Subcutaneous adipose tissue (tissue), 4 donors: ENCODE data around the gene PTPN23. TPM values are rescaled to one million over a fixed set of nuclear protein-coding genes. Genes with fewer than 3 reads are reported as not detected.

Experiments
- CTCF ChIP-seq: fragments of 450-650 bp; IDR thresholded peaks from one replicate; pipeline ENCODE4 v1.5.1; 2016; ENCODE audit warnings: low read depth, mild to moderate bottlenecking, control low read depth, antibody characterized with exemption, moderate library complexity
- total RNA-seq, 4 donors: library from RNA; depleted of rRNA; stranded (reverse); fragments of >200 nt; gene quantifications; one replicate each; pipeline ENCODE4 v1.1.0, GENCODE V29; 2016

Gene PTPN23
- total RNA-seq, 4 donors from 2014 or later: 14.0 to 27.3 (median 19.9) TPM

DNA sequence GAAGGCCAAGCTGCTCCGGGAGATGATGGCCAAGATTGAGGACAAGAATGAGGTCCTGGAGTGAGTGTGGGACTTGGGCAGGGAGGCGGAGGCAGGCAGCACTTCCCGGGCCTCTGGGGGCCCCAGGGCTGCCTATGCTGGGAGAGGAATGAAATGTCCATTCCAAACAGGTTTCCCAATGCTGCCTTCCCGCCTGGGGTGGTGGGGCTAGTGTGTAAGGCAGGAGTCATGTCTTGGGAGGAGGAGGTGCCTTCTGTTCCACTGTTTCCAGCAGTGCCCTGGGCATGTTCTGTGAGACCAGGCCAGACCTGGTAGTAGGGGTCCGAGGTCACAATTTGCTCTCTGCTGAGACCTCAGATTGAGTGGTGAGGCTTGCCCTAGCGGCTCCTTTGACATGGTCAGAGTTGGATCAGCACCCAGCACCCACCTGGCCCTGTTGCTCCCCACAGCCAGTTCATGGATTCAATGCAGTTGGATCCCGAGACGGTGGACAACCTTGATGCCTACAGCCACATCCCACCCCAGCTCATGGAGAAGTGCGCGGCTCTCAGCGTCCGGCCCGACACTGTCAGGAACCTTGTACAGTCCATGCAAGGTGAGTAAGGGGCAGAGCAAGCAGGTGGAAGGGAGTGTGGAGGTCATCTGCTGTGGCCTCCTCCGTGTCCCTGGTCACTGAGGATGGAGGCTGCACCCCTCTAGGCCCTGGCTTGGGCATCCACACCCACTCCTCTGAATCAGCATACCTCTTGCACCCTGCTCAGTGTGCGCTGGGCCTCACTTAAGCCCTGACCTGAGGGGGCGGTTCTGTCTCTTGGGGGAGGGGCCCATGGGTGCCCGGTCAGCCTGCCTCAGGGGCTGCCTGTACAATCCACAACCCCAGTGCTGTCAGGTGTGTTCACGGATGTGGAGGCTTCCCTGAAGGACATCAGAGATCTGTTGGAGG lies 27.3 kb downstream of the PTPN23 start:
- TF ChIP-seq CTCF: no peak

DNA sequence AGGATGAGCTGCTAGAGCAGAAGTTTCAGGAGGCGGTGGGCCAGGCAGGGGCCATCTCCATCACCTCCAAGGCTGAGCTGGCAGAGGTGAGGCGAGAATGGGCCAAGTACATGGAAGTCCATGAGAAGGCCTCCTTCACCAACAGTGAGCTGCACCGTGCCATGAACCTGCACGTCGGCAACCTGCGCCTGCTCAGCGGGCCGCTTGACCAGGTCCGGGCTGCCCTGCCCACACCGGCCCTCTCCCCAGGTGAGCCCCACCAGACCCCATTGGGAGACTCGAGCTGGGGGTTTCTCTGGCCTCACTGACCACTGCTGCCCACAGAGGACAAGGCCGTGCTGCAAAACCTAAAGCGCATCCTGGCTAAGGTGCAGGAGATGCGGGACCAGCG lies 28.0 kb downstream of the PTPN23 start:
- TF ChIP-seq CTCF: no peak

GRCh38 chr3:47409284-47409683 lies 28.5 kb downstream of the PTPN23 start:
- no peak for TF ChIP-seq CTCF

DNA sequence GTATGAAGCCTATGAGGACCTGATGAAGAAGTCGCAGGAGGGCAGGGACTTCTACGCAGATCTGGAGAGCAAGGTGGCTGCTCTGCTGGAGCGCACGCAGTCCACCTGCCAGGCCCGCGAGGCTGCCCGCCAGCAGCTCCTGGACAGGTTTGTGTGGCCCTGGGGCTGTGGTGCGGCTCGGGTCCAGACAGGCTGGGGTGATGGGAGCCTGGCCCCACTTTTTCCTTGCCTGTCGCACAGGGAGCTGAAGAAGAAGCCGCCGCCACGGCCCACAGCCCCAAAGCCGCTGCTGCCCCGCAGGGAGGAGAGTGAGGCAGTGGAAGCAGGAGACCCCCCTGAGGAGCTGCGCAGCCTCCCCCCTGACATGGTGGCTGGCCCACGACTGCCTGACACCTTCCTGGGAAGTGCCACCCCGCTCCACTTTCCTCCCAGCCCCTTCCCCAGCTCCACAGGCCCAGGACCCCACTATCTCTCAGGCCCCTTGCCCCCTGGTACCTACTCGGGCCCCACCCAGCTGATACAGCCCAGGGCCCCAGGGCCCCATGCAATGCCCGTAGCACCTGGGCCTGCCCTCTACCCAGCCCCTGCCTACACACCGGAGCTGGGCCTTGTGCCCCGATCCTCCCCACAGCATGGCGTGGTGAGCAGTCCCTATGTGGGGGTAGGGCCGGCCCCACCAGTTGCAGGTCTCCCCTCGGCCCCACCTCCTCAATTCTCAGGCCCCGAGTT lies 29.0 kb downstream of the PTPN23 start:
- TF ChIP-seq CTCF: no peak

GRCh38 chr3:47410417-47410720 lies 29.5 kb downstream of the PTPN23 start:
- TF ChIP-seq CTCF: no peak

- TF ChIP-seq CTCF: no peak
Observed at GRCh38 chr3:47410801-47411646, 30.2 kb downstream of the PTPN23 start.
